H1 (cell line): ENCODE data around the gene PHOSPHO2. TPM values are rescaled to one million over a fixed set of nuclear protein-coding genes. Genes with fewer than 3 reads are reported as not detected.

Experiments used
- CTCF ChIA-PET: fragments of 300-600 bp; sonication (Branson Sonifier 250); formaldehyde crosslinking; loops from one replicate; lab custom pipeline; 2021; ENCODE audit not compliant: partially characterized antibody; lab: Charles Lee
- POLR2A ChIA-PET: fragments of 300-600 bp; sonication (Branson Sonifier 250); formaldehyde crosslinking; loops from one replicate; lab custom pipeline; 2021; ENCODE audit warnings: inconsistent platforms; ENCODE audit not compliant: partially characterized antibody; lab: Charles Lee
- DNase-seq, 2 experiments: peaks; one replicate each; pipeline versions ENCODE4 v3.0.0 to v3.0.0-alpha.2; 2010 to 2022; ENCODE audit warnings: low spot score in 2 of 2, low read depth in 1 of 2, mixed read lengths in 1 of 2
- FAIRE-seq: peaks from 2 replicates; lab custom pipeline; 2011; peaks lifted over from hg19 to GRCh38; lab: Jason Lieb, UNC
- H2AFZ ChIP-seq: 2 replicates; pipeline ENCODE4 v1.8.1; 2012; ENCODE audit warnings: low read length, inconsistent platforms
- H2AK5ac ChIP-seq: 2 replicates; pipeline ENCODE4 v1.6.1; 2013; ENCODE audit warnings: low read depth, low read length
- H2BK120ac ChIP-seq: replicated peaks from 2 replicates; pipeline ENCODE3; 2013; ENCODE audit warnings: low read depth, low read length, inconsistent platforms
- H2BK12ac ChIP-seq: 2 replicates; pipeline ENCODE4 v1.6.1; 2013; ENCODE audit warnings: low read depth, low read length
- H2BK15ac ChIP-seq: 2 replicates; pipeline ENCODE4 v1.6.1; 2013; ENCODE audit warnings: low read length
- H2BK20ac ChIP-seq: 2 replicates; pipeline ENCODE4 v1.6.1; 2013; ENCODE audit warnings: low read length
- H2BK5ac ChIP-seq: 2 replicates; pipeline ENCODE4 v1.6.1; 2013; ENCODE audit warnings: low read depth, low read length
- H3K14ac ChIP-seq: 2 replicates; pipeline ENCODE4 v1.6.1; 2013; ENCODE audit warnings: inconsistent platforms; ENCODE audit not compliant: insufficient read length
- H3K18ac ChIP-seq: 2 replicates; pipeline ENCODE4 v1.6.1; 2013; ENCODE audit warnings: low read length; ENCODE audit errors: extremely low read depth
- H3K23ac ChIP-seq: 2 replicates; pipeline ENCODE4 v1.6.1; 2013; ENCODE audit warnings: inconsistent platforms; ENCODE audit not compliant: insufficient read length
- H3K23me2 ChIP-seq: 2 replicates; pipeline ENCODE4 v1.6.1; 2013; ENCODE audit warnings: low read depth, low read length
- H3K27ac ChIP-seq: 2 replicates; pipeline ENCODE4 v1.6.1; 2011; ENCODE audit warnings: low read depth, low read length, inconsistent platforms
- H3K27me3 ChIP-seq, 4 experiments: replicated peaks in 1 of 4; 1 replicate in 1 of 4; 2 replicates in 3 of 4; pipeline versions ENCODE4 v1.6.1 to v1.8.1; 2011 to 2013; ENCODE audit warnings: low read length in 3 of 4, mild to moderate bottlenecking in 3 of 4, inconsistent platforms in 2 of 4, mixed read lengths in 2 of 4, moderate library complexity in 1 of 4; ENCODE audit not compliant: control insufficient read depth in 3 of 4, insufficient read depth in 3 of 4; ENCODE audit errors: extremely low read depth in 1 of 4
- H3K36me3 ChIP-seq, 4 experiments: 2 replicates each; pipeline versions ENCODE4 v1.6.1 to v1.8.1; 2011 to 2013; ENCODE audit warnings: mild to moderate bottlenecking in 4 of 4, low read length in 3 of 4, moderate library complexity in 2 of 4, control low read depth in 1 of 4, inconsistent platforms in 1 of 4; ENCODE audit not compliant: insufficient read depth in 4 of 4, control insufficient read depth in 2 of 4
- H3K4ac ChIP-seq: replicated peaks from 2 replicates; pipeline ENCODE3; 2013; ENCODE audit warnings: low read length, low read depth, mixed read lengths, inconsistent platforms; ENCODE audit not compliant: insufficient read length
- H3K4me1 ChIP-seq, 4 experiments: replicated peaks in 1 of 4; 1 replicate in 1 of 4; 2 replicates in 3 of 4; pipeline versions ENCODE4 v1.6.1 to v1.8.1; 2011 to 2013; ENCODE audit warnings: low read length in 3 of 4, inconsistent platforms in 2 of 4, mixed read lengths in 1 of 4; ENCODE audit not compliant: insufficient read depth in 4 of 4, control insufficient read depth in 3 of 4
- H3K4me2 ChIP-seq, 2 experiments: 2 replicates each; pipeline versions ENCODE4 v1.6.1 to v1.8.1; 2011 to 2013; ENCODE audit warnings: low read depth in 2 of 2, low read length in 2 of 2, control low read depth in 1 of 2, inconsistent platforms in 1 of 2, mild to moderate bottlenecking in 1 of 2; ENCODE audit not compliant: insufficient read depth in 1 of 2
- H3K4me3 ChIP-seq, 4 experiments: fragments of 200-600, 300-600 bp in 1 of 4; sonication (generic), shearing (Covaris generic), sonication (Bioruptor Twin) in 1 of 4; 2 replicates each; pipeline versions ENCODE4 v1.5.1 to v1.8.1; 2011 to 2016; ENCODE audit warnings: low read length in 4 of 4, low read depth in 3 of 4, control low read depth in 2 of 4, inconsistent platforms in 2 of 4, mild to moderate bottlenecking in 2 of 4, mixed read lengths in 1 of 4, moderate library complexity in 1 of 4; ENCODE audit not compliant: insufficient read depth in 2 of 4; ENCODE audit errors: extremely low read depth in 1 of 4
- H3K56ac ChIP-seq: replicated peaks from 2 replicates; pipeline ENCODE3; 2013; ENCODE audit warnings: low read depth, mild to moderate bottlenecking, mixed read lengths, low read length, inconsistent platforms; ENCODE audit not compliant: insufficient read length
- H3K79me1 ChIP-seq: 2 replicates; pipeline ENCODE4 v1.6.1; 2013; ENCODE audit warnings: low read depth, low read length, control low read depth
- H3K79me2 ChIP-seq, 2 experiments: 2 replicates each; pipeline versions ENCODE4 v1.6.1 to v1.8.1; 2012 to 2013; ENCODE audit warnings: low read length in 2 of 2, mild to moderate bottlenecking in 2 of 2, inconsistent platforms in 1 of 2; ENCODE audit not compliant: insufficient read depth in 2 of 2, control insufficient read depth in 1 of 2
- H3K9ac ChIP-seq, 4 experiments: replicated peaks in 1 of 4; 1 replicate in 1 of 4; 2 replicates in 3 of 4; pipeline versions ENCODE4 v1.6.1 to v1.8.1; 2011 to 2013; ENCODE audit warnings: low read depth in 3 of 4, low read length in 3 of 4, control low read depth in 2 of 4, mild to moderate bottlenecking in 2 of 4, moderate library complexity in 2 of 4, inconsistent platforms in 1 of 4; ENCODE audit errors: extremely low read depth in 1 of 4
- H3K9me3 ChIP-seq, 2 experiments: 2 replicates each; pipeline versions ENCODE4 v1.6.1 to v1.8.1; 2012 to 2013; ENCODE audit warnings: mild to moderate bottlenecking in 2 of 2, moderate library complexity in 2 of 2, control low read depth in 1 of 2, inconsistent platforms in 1 of 2, low read depth in 1 of 2, low read length in 1 of 2, mixed read lengths in 1 of 2; ENCODE audit not compliant: insufficient read depth in 2 of 2
- H4K20me1 ChIP-seq, 2 experiments: replicated peaks in 1 of 2; 2 replicates each; pipeline versions ENCODE3 to v1.8.1; 2011 to 2013; ENCODE audit warnings: inconsistent platforms in 2 of 2, low read length in 2 of 2, mild to moderate bottlenecking in 1 of 2; ENCODE audit not compliant: insufficient read depth in 2 of 2, control insufficient read depth in 1 of 2
- H4K5ac ChIP-seq: 2 replicates; pipeline ENCODE4 v1.6.1; 2013; ENCODE audit warnings: low read length, low read depth, mixed read lengths, inconsistent platforms; ENCODE audit not compliant: insufficient read length
- H4K8ac ChIP-seq: 2 replicates; pipeline ENCODE4 v1.8.0; 2013; ENCODE audit warnings: mild to moderate bottlenecking, moderate library complexity, low read length, inconsistent platforms; ENCODE audit not compliant: insufficient read depth; ENCODE audit errors: extremely low read depth
- H4K91ac ChIP-seq: replicated peaks from 2 replicates; pipeline ENCODE3; 2013; ENCODE audit warnings: low read length, mixed read lengths, inconsistent platforms; ENCODE audit not compliant: insufficient read length
- CHD1 ChIP-seq: IDR thresholded peaks from 2 replicates; pipeline ENCODE4 v1.6.1; 2012; ENCODE audit warnings: low read depth, low read length, improper control_type of control experiment
- JUND ChIP-seq: IDR thresholded peaks from 2 replicates; pipeline ENCODE4 v1.6.1; 2011; ENCODE audit warnings: mild to moderate bottlenecking, improper control_type of control experiment, low read length
- RXRA ChIP-seq: IDR thresholded peaks from 2 replicates; pipeline ENCODE4 v1.6.1; 2011; ENCODE audit warnings: low read depth, mild to moderate bottlenecking, low read length, moderate library complexity; ENCODE audit not compliant: insufficient read depth
- TBP ChIP-seq: IDR thresholded peaks from 2 replicates; pipeline ENCODE4 v1.6.1; 2011; ENCODE audit warnings: low read depth, low read length, improper control_type of control experiment
- WGBS, 2 experiments: shearing (Covaris generic) in 1 of 2; methylation state at CpG; one replicate each; pipeline versions ENCODE4 v1.1.6 to v1.1.7; 2013 to 2015; ENCODE audit warnings: low lambda C conversion rate in 2 of 2, mixed read lengths in 2 of 2, inconsistent platforms in 1 of 2, low coverage in 1 of 2, missing lambda C conversion rate in 1 of 2; ENCODE audit not compliant: insufficient replicate concordance in 2 of 2, insufficient coverage in 1 of 2, insufficient read length in 1 of 2; ENCODE audit errors: extremely low coverage in 1 of 2, missing lambda C conversion rate in 1 of 2; 5-methylcytosine and 5-hydroxymethylcytosine counted together
- polyA plus RNA-seq, 7 experiments: library from polyadenylated mRNA; depleted of rRNA in 3 of 7; stranded (reverse) in 5 of 7; unstranded in 2 of 7; fragments of >200 nt in 5 of 7; fragments of 200-250 nt in 2 of 7; gene quantifications; 1 replicate in 5 of 7; 2 replicates in 1 of 7; 4 replicates in 1 of 7; pipeline versions ENCODE4 v1.2.1 to v1.2.3, GENCODE V29; 2011 to 2013; ENCODE audit warnings: missing spikeins in 2 of 7, mixed read lengths in 2 of 7
- total RNA-seq: library from RNA; stranded (reverse); fragmentation: NEBNext Ultra II Directional; extraction: Animal tissue kit (Norgen Biotek cat#: 25700); gene quantifications from 2 replicates; pipeline ENCODE4 v1.2.1, GENCODE V29; 2021

Gene PHOSPHO2
- total and polyA plus RNA-seq, 2 of the 8 experiments (the other 6 are each of a cell fraction or from before 2014, with no cell fraction given), result 2.4 to 8.5 TPM

DNA sequence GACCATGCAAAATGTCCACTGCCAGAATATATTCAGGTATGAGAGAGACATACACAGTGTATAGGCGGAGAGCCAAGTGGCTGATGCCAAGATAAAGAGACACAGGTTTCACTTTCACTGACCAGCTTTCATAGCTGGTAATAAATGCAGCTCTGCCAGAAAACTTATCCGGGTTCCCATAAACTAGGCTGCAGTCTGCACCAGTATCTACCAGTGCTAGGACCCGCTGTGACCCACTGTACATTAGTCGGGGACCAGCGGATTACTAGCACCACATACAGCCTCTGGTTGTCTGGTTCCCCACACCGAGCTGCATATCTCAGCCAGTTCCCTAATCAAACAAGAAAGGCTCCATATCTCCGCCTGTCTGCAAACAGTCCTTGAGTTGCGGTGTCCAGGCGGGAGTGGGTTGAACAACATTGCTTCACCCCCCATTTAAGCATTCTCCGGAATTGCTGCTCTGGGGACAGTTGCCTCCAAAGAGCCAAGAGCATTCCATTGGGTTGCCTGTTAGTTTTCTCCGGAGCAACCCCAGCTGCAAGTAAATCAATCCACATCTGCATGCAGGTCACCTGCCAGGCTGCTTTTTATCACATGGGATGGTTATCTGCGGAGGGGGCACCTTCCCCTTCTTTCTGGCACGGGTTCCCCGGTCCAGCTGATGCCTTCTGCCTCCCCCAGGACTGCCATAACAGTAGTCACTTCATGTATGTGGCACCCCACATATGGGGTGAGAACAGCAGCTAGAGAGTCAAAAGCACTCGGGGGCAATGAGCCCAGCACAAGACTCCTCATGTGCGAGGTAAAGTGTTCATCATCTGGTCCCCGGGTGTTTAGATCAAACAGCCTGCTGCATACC, 21.3 kb downstream of the PHOSPHO2 start:
- no peak overlapping the region for H2AFZ ChIP-seq
- no peak overlapping the region for H2BK120ac ChIP-seq
- H3K9me3 ChIP-seq, result no peaks in the 10 kb centered on the region; a peak in 1 of 4 replicates
- H3K23ac ChIP-seq, result no peak overlapping the region
- H2BK12ac ChIP-seq, result no peak overlapping the region
- no peaks in the 10 kb centered on the region for H3K79me2 ChIP-seq
- no peak overlapping the region for H3K56ac ChIP-seq
- H3K79me1 ChIP-seq, result no peaks in the 10 kb centered on the region
- no peak overlapping the region for H2BK20ac ChIP-seq
- H3K23me2 ChIP-seq, result no peaks in the 10 kb centered on the region
- WGBS, 2 experiments, result 78% methylated on average over 17 of the region's 17 CpGs; no CpG with 5 or more reads in 1 of the 2 experiments
- no peaks in the 10 kb centered on the region for H3K36me3 ChIP-seq
- no peaks in the 10 kb centered on the region for H3K27me3 ChIP-seq
- H4K20me1 ChIP-seq, result no peaks in the 10 kb centered on the region
- no peak for TF ChIP-seq RXRA
- no peak for TF ChIP-seq JUND
- no peak for TF ChIP-seq CHD1
- TF ChIP-seq TBP, result no peak
- H3K9ac ChIP-seq, result no peak overlapping the region
- ChIA-PET CTCF (interaction anchor here (1.1 to 1.2 kb wide), 2 partner anchors 10 to 50 kb away, joined by 3 to 4 read pairs; no protein-coding TSS in a partner anchor), POLR2A (interaction anchor here (1.3 to 1.9 kb wide), 4 partner anchors 9 to 200 kb away, joined by 3 to 10 read pairs (median 6); partner anchors contain the start of gene KLHL23)
- no peak overlapping the region for H2BK5ac ChIP-seq
- no peak overlapping the region; the same call in 1 of the 2 replicates for H4K8ac ChIP-seq
- no peak overlapping the region for H4K91ac ChIP-seq
- FAIRE-seq, result no peak
- no peak overlapping the region for H3K4me2 ChIP-seq
- H2AK5ac ChIP-seq, result no peak overlapping the region
- H3K18ac ChIP-seq, result no peak overlapping the region
- no peak overlapping the region for H4K5ac ChIP-seq
- no peak overlapping the region for H3K4ac ChIP-seq
- H3K4me3 ChIP-seq, result no peak overlapping the region
- no peak overlapping the region for H3K27ac ChIP-seq
- H2BK15ac ChIP-seq, result no peak overlapping the region
- peaks cover 0 to 6% (median 3%) of the 10 kb centered on the region in 4 experiments; a peak in 1 of 7 replicates for H3K4me1 ChIP-seq
- no peak overlapping the region for H3K14ac ChIP-seq
- DNase-seq, result no peak
